HG02981 (cell line): ENCODE data around the gene AHSG.
"Not testable (repeated sequence)": the region's sequence is repeated elsewhere in the genome, so short reads cannot be mapped to it uniquely, and the experiment has no call there.

Experiments used
- ATAC-seq: cut with Tn5 transposase; IDR thresholded peaks from one replicate; pipeline ENCODE4 v1.9.1; 2021; ENCODE audit warnings: mild to moderate bottlenecking, moderate library complexity; ENCODE audit not compliant: unreplicated experiment

The AHSG gene

DNA sequence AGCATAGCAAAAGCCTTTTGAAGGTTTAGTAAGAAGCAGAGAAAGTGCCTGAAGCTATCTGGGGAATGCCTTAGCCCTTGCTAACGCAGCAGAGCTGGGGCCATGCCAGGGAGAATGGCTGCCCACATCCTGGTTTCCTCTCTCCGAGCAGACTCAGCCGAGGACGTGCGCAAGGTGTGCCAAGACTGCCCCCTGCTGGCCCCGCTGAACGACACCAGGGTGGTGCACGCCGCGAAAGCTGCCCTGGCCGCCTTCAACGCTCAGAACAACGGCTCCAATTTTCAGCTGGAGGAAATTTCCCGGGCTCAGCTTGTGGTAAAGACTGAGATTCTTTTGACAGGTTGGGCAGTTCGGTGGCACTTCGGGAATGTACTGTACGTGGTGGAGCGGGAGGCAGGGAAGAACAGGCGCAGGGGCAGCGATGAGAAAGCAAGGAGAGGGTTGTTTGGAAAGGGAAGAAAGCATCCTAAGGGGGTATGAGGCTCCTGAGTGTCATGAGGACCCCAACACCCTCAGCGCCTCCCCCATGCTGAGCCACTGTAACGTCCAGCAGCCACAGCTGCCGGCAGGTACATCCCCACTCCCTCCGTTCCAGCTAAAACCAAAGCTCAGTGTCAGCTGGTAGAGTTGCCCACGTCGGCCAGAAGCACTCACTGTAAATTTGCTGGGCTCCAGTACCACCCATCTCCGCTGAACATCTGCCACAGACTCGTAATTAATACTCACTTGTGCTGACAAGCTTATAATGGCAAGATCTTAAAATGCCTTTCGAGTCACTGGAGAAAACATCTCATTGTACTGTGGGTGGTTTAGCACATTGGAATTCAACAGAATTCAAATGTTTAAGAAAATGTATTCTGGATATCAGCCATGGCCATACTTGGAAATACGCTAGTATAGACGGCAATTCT, 4.4 kb downstream of the AHSG start:
- ATAC-seq: peak; percentile 95

DNA sequence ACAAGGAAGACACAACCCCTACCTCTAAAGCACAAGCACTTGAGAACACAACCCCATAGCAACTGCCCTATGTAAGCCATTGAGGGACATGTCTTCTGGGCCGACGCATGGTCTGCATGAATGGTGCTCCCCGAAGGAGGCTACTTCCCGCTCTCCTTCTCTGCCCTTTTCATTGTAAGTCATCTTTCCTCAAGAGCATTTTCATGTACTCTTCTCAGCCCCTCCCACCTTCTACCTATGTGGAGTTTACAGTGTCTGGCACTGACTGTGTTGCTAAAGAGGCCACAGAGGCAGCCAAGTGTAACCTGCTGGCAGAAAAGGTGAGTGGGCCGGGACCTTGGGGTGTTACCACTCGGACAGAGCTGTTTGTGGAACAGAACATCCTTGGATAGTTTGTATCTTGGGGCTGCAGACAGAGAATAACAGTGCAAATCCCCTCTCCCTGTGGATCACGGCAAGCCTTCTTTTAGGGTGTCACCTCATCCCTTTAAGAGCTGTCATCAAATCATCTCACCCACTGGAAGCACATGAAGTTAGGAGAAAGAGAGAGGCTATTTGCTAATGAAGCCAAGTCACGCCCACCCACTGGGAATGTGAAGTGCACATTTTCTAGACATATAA, 5.6 kb downstream of the AHSG start:
- ATAC-seq: no peak

GRCh38 chr3:186619787-186620212, 6.9 kb downstream of the AHSG start:
- no peak for ATAC-seq

GRCh38 chr3:186620213-186621092, 7.6 kb downstream of the AHSG start:
- no peak for ATAC-seq

DNA sequence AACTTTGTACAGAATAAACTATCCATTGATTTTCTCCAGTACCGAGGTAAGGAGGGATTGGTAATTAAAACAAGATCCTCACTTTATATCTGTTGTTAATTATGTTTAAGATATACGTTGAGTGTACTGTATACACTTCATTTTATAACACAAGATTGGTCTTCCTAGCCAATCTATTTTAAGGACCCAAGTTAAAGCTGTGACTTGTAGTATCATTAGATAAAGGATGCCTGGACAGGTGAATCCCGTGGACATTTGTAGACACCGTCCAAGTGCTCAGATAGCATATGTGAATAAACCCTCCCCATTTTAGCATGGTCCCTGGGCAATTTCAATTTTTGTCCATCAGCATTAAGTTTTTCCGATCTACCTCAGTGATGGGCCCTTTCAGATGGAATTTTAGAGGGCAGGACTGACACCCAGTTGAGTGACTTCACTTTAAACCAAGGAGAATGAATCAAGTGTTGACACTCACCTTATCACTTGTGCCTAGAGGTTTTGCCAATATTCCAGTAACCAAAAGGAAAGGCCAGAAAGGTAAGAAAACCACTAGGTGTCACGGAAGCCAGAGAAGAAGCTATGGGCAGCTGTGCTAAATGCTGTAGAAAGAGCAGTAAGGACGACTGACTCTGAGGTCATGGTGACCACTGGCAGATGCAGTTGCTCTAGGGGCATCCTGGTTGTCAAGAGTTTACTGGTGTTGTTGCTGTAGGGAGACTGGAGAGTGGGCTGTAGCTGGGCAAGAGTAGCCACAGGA, 9.2 kb downstream of the AHSG start:
- no peak for ATAC-seq

GRCh38 chr3:186622651-186623310, 9.9 kb downstream of the AHSG start:
- ATAC-seq: no peak

- no peak for ATAC-seq
Measured at GRCh38 chr3:186624598-186624997, 11.7 kb downstream of the AHSG start.

DNA sequence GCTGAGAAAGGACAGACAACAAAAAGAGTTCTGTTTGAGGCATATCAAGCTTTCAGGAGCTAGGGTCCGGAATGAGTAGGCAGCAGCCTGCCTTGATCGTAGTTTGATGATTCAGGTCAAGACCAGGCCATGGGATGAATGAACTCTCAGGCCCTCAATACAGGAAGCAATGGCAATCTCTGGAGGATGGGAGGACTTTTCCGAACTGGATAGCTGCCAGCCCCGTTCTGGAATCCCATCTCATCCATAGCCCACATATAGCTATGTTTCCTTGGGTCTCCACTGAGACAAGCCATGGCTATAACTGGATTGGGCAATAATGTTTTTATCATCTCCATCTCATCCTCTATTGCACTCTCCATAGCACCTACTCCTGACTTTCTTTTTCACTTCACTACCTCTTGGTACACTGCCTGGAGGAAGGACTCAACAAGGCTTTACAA, 12.8 kb downstream of the AHSG start:
- no peak for ATAC-seq

DNA sequence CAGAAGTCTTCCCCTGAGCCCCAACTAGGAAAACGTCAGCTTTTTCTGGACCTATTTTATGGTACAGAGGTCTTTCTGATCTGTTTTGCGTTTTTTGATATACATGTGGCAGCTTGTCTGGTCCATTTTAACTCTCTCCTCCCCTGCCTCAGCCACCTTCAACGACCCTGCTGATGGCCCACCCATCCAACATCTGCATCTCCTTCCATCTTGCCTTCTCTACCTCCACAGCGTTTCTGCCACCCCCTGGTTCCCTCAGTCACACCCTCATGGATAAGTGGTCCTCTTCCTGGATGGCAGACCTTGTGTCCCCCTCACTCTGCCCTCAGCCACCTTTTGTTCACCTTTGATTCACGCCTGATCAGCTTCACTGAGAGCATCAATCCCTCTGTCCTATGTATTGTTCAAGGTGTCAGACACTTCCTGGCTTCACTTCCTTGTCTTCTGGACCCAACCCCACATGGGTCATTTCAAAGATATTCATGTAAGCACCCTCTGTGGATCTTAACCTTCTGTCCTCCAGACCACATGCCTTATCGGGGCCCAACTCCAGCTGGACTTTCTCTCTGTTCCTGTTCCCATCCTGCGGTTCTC, 13.5 kb downstream of the AHSG start:
- no peak for ATAC-seq

DNA sequence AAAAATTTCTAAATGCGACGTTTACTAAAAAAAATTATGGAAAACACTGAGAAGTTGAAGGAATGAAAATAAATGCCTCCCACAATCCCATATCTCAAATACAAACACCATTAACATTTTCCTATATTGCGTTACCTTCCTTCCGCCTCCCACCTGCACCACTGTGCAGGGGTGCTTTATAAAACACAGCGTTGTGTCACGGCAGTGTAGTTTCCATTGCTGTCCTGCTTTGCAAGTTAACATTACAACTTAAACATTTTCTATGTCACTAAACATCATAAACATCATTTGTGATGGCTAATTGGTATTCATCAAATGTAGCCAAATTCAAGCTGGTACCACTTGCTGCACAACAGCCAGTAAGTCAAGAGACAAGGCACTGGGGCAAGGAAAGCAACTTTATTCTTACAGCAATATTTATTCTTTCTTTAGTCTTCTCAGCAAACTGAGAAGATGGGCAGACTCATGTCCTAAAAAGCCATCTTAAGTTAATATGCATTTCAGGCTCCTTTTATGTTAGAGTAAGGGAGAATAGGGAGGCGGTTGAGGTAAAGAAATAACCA, 15.1 kb downstream of the AHSG start:
- ATAC-seq: no peak

DNA sequence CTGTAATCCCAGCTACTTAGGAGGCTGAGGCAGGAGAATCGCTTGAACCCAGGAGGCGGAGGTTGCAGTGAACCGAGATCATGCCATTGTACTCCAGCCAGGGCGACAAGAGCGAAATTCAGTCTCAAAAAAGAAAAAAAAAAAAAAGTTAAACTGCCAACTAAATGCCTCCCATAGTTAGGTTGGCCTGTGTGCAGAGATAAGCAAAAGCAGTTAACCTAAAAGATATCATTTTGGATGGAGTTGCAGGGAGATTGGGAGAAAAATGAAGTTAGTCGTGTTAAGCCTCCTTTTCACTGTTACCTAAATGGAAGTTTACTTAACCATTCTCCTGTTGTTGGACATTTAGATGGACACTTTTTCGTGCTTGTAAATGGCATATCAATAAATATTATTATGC, 15.9 kb downstream of the AHSG start:
- no peak for ATAC-seq

DNA sequence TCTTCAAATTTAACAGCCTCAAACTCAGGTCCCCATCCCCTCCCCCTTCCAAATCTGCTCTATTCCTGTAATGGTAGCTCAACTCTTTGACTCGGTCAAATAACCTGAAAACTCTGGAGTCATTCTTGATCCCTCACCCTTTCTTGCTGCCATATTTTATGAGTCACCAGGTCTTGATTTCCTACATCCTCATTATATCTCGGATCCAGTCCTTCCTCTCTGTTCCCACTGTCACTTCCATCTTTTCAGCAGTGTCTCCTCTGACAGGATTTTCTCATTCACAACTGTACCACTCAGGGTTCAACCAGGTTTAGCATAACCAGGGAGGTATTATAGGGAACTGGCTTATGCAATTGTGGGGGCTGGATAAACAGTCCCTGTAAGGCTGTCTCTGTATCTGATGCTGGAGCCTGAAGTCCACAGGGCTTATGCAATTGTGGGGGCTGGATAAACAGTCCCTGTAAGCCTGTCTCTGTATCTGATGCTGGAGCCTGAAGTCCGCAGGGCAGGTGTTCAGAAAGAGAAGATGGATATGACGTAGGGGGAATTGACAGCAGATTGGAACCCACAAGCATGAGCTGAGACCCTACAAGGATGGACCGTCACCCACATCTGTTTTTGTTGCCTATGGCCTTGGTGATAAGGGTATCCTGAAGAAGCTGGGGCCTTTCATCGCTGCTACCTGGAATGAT, 18.2 kb downstream of the AHSG start:
- ATAC-seq: no peak

- ATAC-seq: no peak
Measured at GRCh38 chr3:186633481-186633880, 20.6 kb downstream of the AHSG start.

DNA sequence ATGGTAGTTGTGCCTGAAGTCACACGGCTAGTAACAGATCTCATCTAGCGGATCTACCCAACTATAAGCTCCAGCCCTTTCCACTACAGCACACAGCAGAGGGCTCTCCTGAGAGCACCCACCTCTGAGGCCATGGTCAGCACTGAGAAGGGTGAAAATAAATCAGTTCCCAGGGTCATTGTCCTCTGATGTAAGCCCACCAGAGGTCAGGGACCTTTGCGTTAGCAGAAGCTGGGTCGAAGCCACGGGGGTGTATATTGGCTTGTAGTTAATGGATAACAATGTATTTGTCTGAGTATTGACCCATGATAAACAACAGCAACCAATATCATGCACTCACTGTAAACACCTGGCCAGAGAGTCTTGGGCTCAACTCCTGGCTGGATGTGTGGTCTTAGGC, 21.3 kb downstream of the AHSG start:
- ATAC-seq: not testable (repeated sequence)

- ATAC-seq: no peak
Measured at GRCh38 chr3:186635532-186635931, 22.7 kb downstream of the AHSG start.

DNA sequence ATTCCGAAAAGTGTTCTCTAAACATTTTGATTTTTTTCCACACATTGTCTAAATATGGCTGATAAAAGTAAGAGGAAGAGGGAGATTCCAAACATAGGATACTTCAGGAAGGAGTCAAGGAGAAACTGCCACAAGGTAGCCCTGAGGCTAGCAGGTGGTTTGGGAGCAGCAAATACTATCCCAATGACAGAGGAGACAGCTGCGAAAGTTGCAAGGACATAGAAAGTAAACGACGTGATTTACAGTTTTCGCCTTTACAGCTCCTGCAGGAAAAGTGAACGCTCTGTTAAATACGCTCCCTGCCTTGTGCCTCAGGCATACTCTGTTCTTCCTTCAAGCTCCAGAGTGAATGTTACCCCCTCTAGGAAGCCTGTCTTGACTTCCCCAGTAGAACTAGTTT, 23.7 kb downstream of the AHSG start:
- no peak for ATAC-seq

- ATAC-seq: no peak
Measured at GRCh38 chr3:186637686-186638085, 24.8 kb downstream of the AHSG start.

GRCh38 chr3:186638259-186638658, 25.4 kb downstream of the AHSG start:
- ATAC-seq: no peak
